Measurements from ENCODE around the gene TRIP12. TPM values are rescaled to one million over a fixed set of nuclear protein-coding genes. Genes with fewer than 3 reads are reported as not detected.
"Not testable (repeated sequence)": the region's sequence is repeated elsewhere in the genome, so short reads cannot be mapped to it uniquely, and the experiment has no call there.

TRIP12 gene
- total and polyA plus RNA-seq, 12 donors: 15.6 to 247 (median 198) TPM

- H3K4me3 ChIP-seq: no peak overlapping the region
- no peak overlapping the region for H3K27ac ChIP-seq
- DNase-seq: no peak
- H3K36me3 ChIP-seq: peaks cover 0 to 100% (median 61%) of the 10 kb centered on the region in 9 donors
- no peak for TF ChIP-seq CTCF (IDR thresholded peaks at IDR 0.05)
- no peaks in the 10 kb centered on the region for H3K27me3 ChIP-seq
- ATAC-seq: no peak
- peaks cover 0 to 20% (median 6%) of the 10 kb centered on the region in 9 donors for H3K4me1 ChIP-seq
- H3K9me3 ChIP-seq: no peaks in the 10 kb centered on the region
- intact Hi-C loops (cut with DNase I): loop anchor here in 1 of 10 donors (10.0 kb wide), 1 partner anchor 120 kb away; no protein-coding TSS in a partner anchor
Observed at GRCh38 chr2:229795058-229795457, 126.8 kb downstream of the TRIP12 start.

GRCh38 chr2:229794636-229795035, 127.2 kb downstream of the TRIP12 start:
- Histone ChIP-seq H3K4me1 (peaks cover 0 to 19% (median 6%) of the 10 kb centered on the region in 9 donors), H3K36me3 (peaks cover 0 to 100% (median 64%) of the 10 kb centered on the region in 9 donors), H3K9me3 (no peaks in the 10 kb centered on the region), H3K27me3 (no peaks in the 10 kb centered on the region), H3K4me3 (no peak overlapping the region), H3K27ac (no peak overlapping the region)
- no peak for TF ChIP-seq CTCF (IDR thresholded peaks at IDR 0.05)
- WGBS, 2 donors: 98 to 100% methylated on average over 1 of the region's 1 CpG
- no peak for DNase-seq
- intact Hi-C loops (cut with DNase I): loop anchor here in 1 of 10 donors (10.0 kb wide), 1 partner anchor 120 kb away; no protein-coding TSS in a partner anchor
- no peak for ATAC-seq

- 96 to 97% methylated on average over 11 of the region's 11 CpGs for WGBS, 2 donors
- intact Hi-C loops (cut with DNase I): loop anchor here in 1 of 10 donors (10.0 kb wide), 1 partner anchor 829 kb away; no protein-coding TSS in a partner anchor
- H3K36me3 ChIP-seq: peaks cover 0 to 100% (median 38%) of the 10 kb centered on the region in 9 donors
- not testable (repeated sequence) for H3K27ac ChIP-seq, H3K9me3 ChIP-seq, ATAC-seq, H3K4me1 ChIP-seq, H3K27me3 ChIP-seq, H3K4me3 ChIP-seq, DNase-seq
Observed at GRCh38 chr2:229786289-229786688, 135.5 kb downstream of the TRIP12 start.

GRCh38 chr2:229784791-229785190, 137.0 kb downstream of the TRIP12 start:
- no peak for TF ChIP-seq CTCF (IDR thresholded peaks at IDR 0.05)
- no peaks in the 10 kb centered on the region for H3K27me3 ChIP-seq
- no peak overlapping the region for H3K4me3 ChIP-seq
- H3K9me3 ChIP-seq: no peaks in the 10 kb centered on the region
- peaks cover 0 to 98% (median 28%) of the 10 kb centered on the region in 9 donors for H3K36me3 ChIP-seq
- peaks cover 0 to 12% (median 0%) of the 10 kb centered on the region in 9 donors for H3K4me1 ChIP-seq
- intact Hi-C loops (cut with DNase I): loop anchor here in 2 of 10 donors (5.0 to 10.0 kb wide), 2 partner anchors 128 to 830 kb away; no protein-coding TSS in a partner anchor
- ATAC-seq: no peak
- no peak for DNase-seq
- 91 to 96% methylated on average over 2 of the region's 2 CpGs for WGBS, 2 donors
- H3K27ac ChIP-seq: no peak overlapping the region

GRCh38 chr2:229783108-229783721, 138.6 kb downstream of the TRIP12 start:
- Histone ChIP-seq H3K27me3 (no peaks in the 10 kb centered on the region), H3K4me3 (no peak overlapping the region), H3K4me1 (peaks cover 0 to 12% (median 0%) of the 10 kb centered on the region in 9 donors), H3K36me3 (peaks cover 0 to 98% (median 18%) of the 10 kb centered on the region in 9 donors), H3K9me3 (no peaks in the 10 kb centered on the region), H3K27ac (no peak overlapping the region)
- intact Hi-C loops (cut with DNase I): loop anchor here in 2 of 10 donors (5.0 to 10.0 kb wide), 2 partner anchors 129 to 832 kb away; no protein-coding TSS in a partner anchor
- ATAC-seq: no peak
- no peak for TF ChIP-seq CTCF (IDR thresholded peaks at IDR 0.05)
- WGBS, 2 donors: 83 to 96% methylated on average over 5 of the region's 5 CpGs
- no peak for DNase-seq
